ENCODE data around the gene ZNF155.

ZNF155 gene

DNA sequence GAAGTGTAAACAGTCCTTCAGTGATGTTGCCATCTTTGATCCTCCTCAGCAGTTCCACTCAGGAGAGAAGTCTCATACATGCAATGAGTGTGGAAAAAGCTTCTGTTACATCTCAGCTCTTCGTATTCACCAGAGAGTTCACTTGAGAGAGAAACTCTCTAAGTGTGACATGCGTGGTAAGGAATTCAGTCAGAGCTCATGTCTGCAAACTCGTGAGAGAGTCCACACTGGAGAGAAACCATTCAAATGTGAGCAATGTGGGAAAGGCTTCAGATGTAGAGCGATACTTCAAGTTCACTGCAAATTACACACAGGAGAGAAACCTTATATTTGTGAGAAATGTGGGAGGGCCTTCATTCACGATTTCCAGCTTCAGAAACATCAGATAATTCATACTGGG, 26.5 kb downstream of the ZNF155 start:
- Histone ChIP-seq H2AFZ (no peak overlapping the region), H3K27me3 (ENCODE audit: control insufficient read depth, insufficient read depth, low read length) (no peaks in the 10 kb centered on the region), H3K4me1 (no peaks in the 10 kb centered on the region), H3K9me3 (ENCODE audit: control insufficient read depth, low read length) (no peaks in the 10 kb centered on the region), H3K36me3 (ENCODE audit: control insufficient read depth, insufficient read depth, low read length) (peaks cover 8% of the 10 kb centered on the region), H3K27ac (no peak overlapping the region), H3K9ac (no peak overlapping the region), H3K4me3 (ENCODE audit: low read depth, low read length) (no peak overlapping the region), H3K79me2 (no peaks in the 10 kb centered on the region), H3K4me2 (ENCODE audit: low read length) (no peak overlapping the region)
- TF ChIP-seq, protein P1, sequence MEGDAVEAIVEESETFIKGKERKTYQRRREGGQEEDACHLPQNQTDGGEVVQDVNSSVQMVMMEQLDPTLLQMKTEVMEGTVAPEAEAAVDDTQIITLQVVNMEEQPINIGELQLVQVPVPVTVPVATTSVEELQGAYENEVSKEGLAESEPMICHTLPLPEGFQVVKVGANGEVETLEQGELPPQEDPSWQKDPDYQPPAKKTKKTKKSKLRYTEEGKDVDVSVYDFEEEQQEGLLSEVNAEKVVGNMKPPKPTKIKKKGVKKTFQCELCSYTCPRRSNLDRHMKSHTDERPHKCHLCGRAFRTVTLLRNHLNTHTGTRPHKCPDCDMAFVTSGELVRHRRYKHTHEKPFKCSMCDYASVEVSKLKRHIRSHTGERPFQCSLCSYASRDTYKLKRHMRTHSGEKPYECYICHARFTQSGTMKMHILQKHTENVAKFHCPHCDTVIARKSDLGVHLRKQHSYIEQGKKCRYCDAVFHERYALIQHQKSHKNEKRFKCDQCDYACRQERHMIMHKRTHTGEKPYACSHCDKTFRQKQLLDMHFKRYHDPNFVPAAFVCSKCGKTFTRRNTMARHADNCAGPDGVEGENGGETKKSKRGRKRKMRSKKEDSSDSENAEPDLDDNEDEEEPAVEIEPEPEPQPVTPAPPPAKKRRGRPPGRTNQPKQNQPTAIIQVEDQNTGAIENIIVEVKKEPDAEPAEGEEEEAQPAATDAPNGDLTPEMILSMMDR (IDR thresholded peaks at IDR 0.05): no peak

DNA sequence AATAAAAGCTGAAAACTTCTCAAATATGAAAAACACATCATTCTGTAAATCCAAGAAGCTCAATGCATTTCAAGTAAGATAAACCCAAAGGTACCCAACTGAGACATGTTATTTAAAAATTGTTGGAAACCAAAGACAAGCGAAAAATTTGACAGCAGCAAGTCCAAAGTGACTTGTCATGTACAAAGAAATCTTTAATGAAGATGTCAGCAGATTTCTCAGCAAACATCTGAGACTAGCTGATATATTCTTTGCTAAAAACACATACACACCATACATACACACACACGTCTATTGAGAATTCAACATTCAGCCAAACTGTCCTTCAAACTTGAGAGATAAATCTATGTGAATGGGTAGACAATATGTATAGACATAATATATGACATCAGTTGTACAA, 35.5 kb downstream of the ZNF155 start:
- Histone ChIP-seq H3K9ac (no peak overlapping the region), H3K4me3 (ENCODE audit: low read depth, low read length) (no peak overlapping the region), H3K27me3 (ENCODE audit: control insufficient read depth, insufficient read depth, low read length) (no peaks in the 10 kb centered on the region), H3K4me2 (ENCODE audit: low read length) (no peak overlapping the region), H3K27ac (no peak overlapping the region), H2AFZ (no peak overlapping the region), H3K9me3 (ENCODE audit: control insufficient read depth, low read length) (no peaks in the 10 kb centered on the region), H3K79me2 (no peaks in the 10 kb centered on the region), H3K4me1 (no peaks in the 10 kb centered on the region), H3K36me3 (ENCODE audit: control insufficient read depth, insufficient read depth, low read length) (no peaks in the 10 kb centered on the region)
- TF ChIP-seq, protein P1 (IDR thresholded peaks at IDR 0.05): no peak

DNA sequence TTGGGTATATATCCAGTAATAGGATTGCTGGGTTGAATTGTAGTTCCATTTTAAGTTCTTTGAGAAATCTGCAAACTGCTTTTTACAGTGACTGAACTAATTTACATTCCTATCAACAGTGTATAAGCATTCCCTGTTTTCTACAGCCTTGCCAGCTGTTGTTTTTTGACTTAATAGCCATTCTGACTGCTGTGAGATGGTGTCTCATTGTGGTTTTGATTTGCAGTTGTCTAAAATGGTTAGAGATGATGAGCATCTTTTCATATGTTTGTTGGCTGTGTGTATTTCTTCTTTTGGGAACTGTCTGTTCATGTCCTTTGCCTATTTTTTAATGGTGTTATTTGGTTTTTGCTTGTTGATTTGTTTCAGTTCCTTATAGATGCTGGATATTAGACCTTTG, 37.2 kb downstream of the ZNF155 start:
- Histone ChIP-seq H2AFZ (no peak overlapping the region), H3K4me2 (ENCODE audit: low read length) (no peak overlapping the region), H3K79me2 (no peaks in the 10 kb centered on the region), H3K27ac (no peak overlapping the region), H3K9me3 (ENCODE audit: control insufficient read depth, low read length) (no peaks in the 10 kb centered on the region), H3K4me3 (ENCODE audit: low read depth, low read length) (no peak overlapping the region), H3K4me1 (no peaks in the 10 kb centered on the region), H3K27me3 (ENCODE audit: control insufficient read depth, insufficient read depth, low read length) (no peaks in the 10 kb centered on the region), H3K36me3 (ENCODE audit: control insufficient read depth, insufficient read depth, low read length) (no peaks in the 10 kb centered on the region), H3K9ac (no peak overlapping the region)
- TF ChIP-seq, protein P1 (IDR thresholded peaks at IDR 0.05): no peak

- H3K9me3 ChIP-seq (ENCODE audit: control insufficient read depth, low read length): no peaks in the 10 kb centered on the region
Measured at GRCh38 chr19:44024900-44025216, 40.9 kb downstream of the ZNF155 start.

More at GRCh38 chr19:44024900-44025216, 40.9 kb downstream of the ZNF155 start:
- TF ChIP-seq, protein P1 (IDR thresholded peaks at IDR 0.05): no peak
- no peaks in the 10 kb centered on the region for H3K79me2 ChIP-seq
- no peaks in the 10 kb centered on the region for H3K27me3 ChIP-seq (ENCODE audit: control insufficient read depth, insufficient read depth, low read length)
- H3K9ac ChIP-seq: no peak overlapping the region
- peak overlapping the region; percentile 57 for H3K27ac ChIP-seq
- peak overlapping the region; percentile 79 for H2AFZ ChIP-seq
- H3K4me3 ChIP-seq (ENCODE audit: low read depth, low read length): peak overlapping the region; percentile 95
- peak overlapping the region; percentile 85 for H3K4me2 ChIP-seq (ENCODE audit: low read length)
- no peaks in the 10 kb centered on the region for H3K4me1 ChIP-seq
- H3K36me3 ChIP-seq (ENCODE audit: control insufficient read depth, insufficient read depth, low read length): no peaks in the 10 kb centered on the region
